Adipocyte (in vitro differentiated cells): ENCODE data around the gene KCNK5.

ENCODE experiments used
- DNase-seq: peaks from one replicate; pipeline ENCODE4 v3.0.0-alpha.2; 2015; ENCODE audit warnings: low read depth
- H3K27me3 ChIP-seq: replicated peaks from 2 replicates; pipeline ENCODE4 v1.7.0; 2013; ENCODE audit warnings: mild to moderate bottlenecking, low read length, moderate library complexity; ENCODE audit not compliant: control insufficient read depth, insufficient read depth
- H3K36me3 ChIP-seq: 2 replicates; pipeline ENCODE4 v1.7.0; 2013; ENCODE audit warnings: low read length, mild to moderate bottlenecking, moderate library complexity; ENCODE audit not compliant: control insufficient read depth, insufficient read depth, severe bottlenecking
- H3K4me1 ChIP-seq: 2 replicates; pipeline ENCODE4 v1.7.0; 2013; ENCODE audit warnings: mild to moderate bottlenecking, low read length, moderate library complexity; ENCODE audit not compliant: control insufficient read depth, insufficient read depth
- H3K4me3 ChIP-seq: 2 replicates; pipeline ENCODE4 v1.7.0; 2013; ENCODE audit warnings: mild to moderate bottlenecking, low read length, moderate library complexity
- H3K9ac ChIP-seq: 2 replicates; pipeline ENCODE4 v1.7.0; 2013; ENCODE audit warnings: mild to moderate bottlenecking, low read length, moderate library complexity
- H3K9me3 ChIP-seq: 2 replicates; pipeline ENCODE4 v1.7.0; 2013; ENCODE audit warnings: mild to moderate bottlenecking, low read length, moderate library complexity; ENCODE audit not compliant: control insufficient read depth

Gene KCNK5

DNA sequence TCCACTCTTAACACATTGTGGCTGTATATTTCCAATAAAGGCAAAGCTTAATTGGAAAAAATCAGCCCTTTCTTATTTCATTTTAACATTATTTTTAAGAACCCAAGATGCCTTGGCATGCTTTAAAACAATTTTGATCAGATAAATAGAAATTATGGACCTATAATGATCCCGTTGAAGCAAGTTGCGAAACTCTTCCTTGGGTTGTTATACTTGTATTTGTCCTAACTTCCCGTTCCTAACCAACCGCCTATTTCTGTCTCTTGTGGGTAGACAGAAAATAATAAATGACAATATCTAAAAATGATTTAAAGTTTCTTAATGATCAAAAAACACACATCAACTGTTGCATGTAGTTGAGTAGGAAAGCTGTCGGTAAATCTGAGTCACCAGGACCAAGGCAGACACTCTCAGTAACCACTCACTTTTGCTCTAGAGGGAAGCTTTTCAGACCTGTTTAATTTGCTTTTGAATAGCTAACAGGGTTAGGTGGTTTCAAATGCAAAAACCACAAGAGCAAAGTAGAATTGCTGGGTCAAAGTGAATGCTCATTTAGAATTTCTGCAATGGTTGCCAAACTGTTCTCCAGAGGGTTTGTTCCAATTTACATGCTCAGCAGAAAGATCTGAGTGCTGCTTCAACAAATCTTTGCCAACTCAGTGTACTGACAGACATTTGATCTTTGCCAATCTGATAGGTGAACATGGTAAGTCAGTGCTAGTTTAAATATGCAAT is 34.2 kb upstream of the KCNK5 start:
- no peaks in the 10 kb centered on the region for H3K9me3 ChIP-seq
- H3K27me3 ChIP-seq, result peaks cover 20% of the 10 kb centered on the region
- H3K4me3 ChIP-seq, result peak overlapping the region; percentile 59
- peak overlapping the region; percentile 11 for H3K9ac ChIP-seq
- peaks cover 14% of the 10 kb centered on the region for H3K4me1 ChIP-seq
- no peaks in the 10 kb centered on the region for H3K36me3 ChIP-seq
- no peak for DNase-seq

DNA sequence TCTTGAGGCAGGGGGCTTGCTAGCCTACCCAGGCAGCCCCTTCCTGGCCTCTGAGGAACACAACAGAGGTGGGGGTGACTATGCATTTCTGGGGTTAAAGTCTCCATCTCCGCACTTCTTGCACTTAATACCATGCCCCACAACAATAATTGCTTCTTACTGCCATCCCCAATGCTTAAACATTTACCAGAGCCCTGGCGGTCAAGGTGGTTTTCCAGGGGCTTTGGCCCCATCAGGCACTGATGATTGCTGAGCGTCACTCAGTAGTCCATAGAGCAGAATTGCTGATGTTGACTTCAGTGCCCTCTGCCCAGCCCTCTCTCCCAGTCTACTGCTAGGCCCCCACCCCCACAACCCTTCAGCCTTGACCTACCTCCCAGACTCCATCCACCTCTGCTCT is 32.5 kb upstream of the KCNK5 start:
- Histone ChIP-seq H3K36me3 (no peaks in the 10 kb centered on the region), H3K4me1 (peaks cover 14% of the 10 kb centered on the region), H3K4me3 (no peak overlapping the region), H3K9ac (no peak overlapping the region), H3K9me3 (no peaks in the 10 kb centered on the region), H3K27me3 (peaks cover 20% of the 10 kb centered on the region)
- no peak for DNase-seq

DNA sequence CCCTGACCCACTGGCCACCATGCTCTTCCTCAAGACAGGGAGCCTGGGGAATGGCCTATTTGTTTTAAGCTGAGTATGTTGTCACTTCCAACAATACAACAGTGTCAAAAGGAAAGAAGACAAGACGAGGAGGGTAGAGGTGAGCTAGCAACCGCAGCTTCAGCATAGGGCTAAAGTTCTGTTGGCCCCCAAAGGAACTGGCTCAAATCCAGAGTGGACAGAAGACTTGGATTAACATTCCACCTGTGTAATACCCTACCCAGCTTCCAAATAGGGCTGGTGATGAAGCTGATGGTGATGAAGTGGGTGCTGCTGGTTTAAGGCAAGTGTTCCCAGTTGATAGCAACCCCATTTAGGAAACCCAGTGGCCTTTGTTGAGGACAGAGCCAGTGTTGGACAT is 31.7 kb upstream of the KCNK5 start:
- no peak for DNase-seq
- Histone ChIP-seq H3K9ac (no peak overlapping the region), H3K27me3 (peaks cover 20% of the 10 kb centered on the region), H3K36me3 (no peaks in the 10 kb centered on the region), H3K4me1 (peaks cover 12% of the 10 kb centered on the region), H3K4me3 (no peak overlapping the region), H3K9me3 (no peaks in the 10 kb centered on the region)

DNA sequence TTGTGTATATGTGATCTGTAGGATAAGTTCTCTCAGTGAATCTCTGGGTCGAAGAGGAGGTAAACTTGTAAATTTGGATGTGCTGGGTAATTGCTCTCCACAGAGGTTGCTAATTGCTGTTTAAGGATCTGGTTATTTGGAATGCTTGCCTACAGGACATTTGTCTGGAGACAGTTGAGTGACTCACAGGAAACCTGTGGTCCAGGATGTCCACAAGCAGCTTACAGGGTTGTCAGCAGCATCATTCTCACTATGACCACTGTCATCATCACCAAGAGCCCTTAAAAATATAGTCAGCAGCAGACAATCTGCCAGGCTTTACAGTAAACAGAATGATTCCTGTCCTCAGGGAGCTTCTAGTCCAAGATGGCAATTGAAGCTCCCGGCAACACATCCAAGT is 31.2 kb upstream of the KCNK5 start:
- no peak for DNase-seq
- Histone ChIP-seq H3K9ac (no peak overlapping the region), H3K9me3 (no peaks in the 10 kb centered on the region), H3K4me3 (no peak overlapping the region), H3K4me1 (peaks cover 12% of the 10 kb centered on the region), H3K27me3 (peaks cover 20% of the 10 kb centered on the region), H3K36me3 (no peaks in the 10 kb centered on the region)

DNA sequence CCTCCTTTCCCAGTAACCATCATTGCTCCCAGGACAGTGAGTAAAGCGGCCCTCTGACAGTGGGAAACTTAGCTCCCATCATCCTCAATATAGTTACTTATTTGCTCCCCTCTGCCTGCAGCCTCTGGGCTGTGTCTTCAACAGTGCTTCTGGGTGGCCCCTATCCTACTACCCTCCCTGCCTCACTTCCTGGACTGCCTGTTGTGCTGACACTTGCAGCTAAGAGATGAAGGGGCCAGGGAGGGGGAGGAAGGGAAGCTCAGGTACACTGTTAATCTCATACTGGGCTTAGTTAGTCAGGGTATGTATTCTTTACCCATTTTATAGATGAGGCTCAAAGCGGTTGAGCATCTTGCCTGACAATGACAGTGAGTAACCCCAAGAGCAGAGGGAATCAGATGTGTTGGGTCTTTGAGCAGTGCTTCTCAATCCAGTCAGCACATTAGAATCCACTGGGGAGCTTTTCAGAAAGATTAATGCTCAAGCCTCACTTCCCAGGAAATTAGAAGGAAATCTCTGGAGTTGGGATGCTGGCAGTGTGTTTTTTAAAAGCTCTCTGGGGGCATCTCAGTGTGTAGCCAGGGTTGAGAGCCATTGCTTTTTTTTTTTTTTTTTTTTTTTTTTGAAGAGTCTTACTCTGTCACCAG is 27.1 kb upstream of the KCNK5 start:
- Histone ChIP-seq H3K27me3 (peaks cover 22% of the 10 kb centered on the region), H3K36me3 (no peaks in the 10 kb centered on the region), H3K9me3 (peaks cover 11% of the 10 kb centered on the region), H3K4me1 (no peaks in the 10 kb centered on the region), H3K9ac (no peak overlapping the region), H3K4me3 (no peak overlapping the region)
- no peak for DNase-seq

DNA sequence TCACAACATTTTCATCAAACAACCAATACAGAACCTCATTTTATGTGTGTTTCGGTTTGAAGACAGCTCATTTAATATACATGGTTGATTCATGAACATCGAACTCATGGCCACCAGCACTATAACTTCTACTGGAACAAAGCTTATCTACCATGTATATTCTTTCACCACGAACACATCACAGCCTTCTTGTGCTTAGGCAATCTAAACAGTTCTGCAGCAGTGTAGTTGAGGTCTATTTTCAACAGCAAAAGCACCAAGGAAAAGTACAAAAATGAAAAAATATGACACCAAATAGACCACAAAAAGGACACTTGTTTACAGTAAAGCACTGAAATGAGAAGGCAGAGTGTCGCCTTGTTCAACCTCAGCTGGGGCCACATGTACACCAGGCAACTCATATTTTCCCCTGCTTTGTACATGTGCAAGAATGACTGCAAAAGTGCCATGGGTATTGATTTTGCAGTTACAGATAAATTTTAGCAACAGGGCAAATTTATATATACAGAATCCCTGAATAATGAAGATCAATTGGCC is 25.8 kb upstream of the KCNK5 start:
- Histone ChIP-seq H3K9me3 (peaks cover 11% of the 10 kb centered on the region), H3K36me3 (no peaks in the 10 kb centered on the region), H3K27me3 (peaks cover 14% of the 10 kb centered on the region), H3K9ac (no peak overlapping the region), H3K4me1 (no peaks in the 10 kb centered on the region), H3K4me3 (no peak overlapping the region)
- DNase-seq, result no peak

DNA sequence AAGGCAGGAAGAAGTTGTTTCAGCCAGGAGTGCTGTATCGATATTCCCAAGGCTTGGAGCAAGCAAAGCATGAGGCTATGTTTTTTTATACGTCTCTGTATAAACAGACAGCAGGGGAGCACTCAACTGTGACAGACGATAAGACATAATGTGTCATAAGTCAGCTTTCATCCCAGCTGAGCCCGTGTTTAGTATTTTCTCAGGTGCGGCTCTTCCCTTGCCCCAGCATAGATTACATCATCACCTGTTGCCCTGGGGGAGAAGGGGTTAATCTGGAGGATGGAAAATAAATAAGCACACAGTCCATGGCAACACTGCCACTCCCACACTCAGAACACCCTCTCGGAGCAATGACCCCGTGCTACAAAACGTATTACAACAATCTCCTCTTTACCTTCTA is 22.1 kb upstream of the KCNK5 start:
- Histone ChIP-seq H3K4me1 (no peaks in the 10 kb centered on the region), H3K9ac (no peak overlapping the region), H3K36me3 (no peaks in the 10 kb centered on the region), H3K27me3 (peaks cover 4% of the 10 kb centered on the region), H3K9me3 (peaks cover 11% of the 10 kb centered on the region), H3K4me3 (no peak overlapping the region)
- no peak for DNase-seq

DNA sequence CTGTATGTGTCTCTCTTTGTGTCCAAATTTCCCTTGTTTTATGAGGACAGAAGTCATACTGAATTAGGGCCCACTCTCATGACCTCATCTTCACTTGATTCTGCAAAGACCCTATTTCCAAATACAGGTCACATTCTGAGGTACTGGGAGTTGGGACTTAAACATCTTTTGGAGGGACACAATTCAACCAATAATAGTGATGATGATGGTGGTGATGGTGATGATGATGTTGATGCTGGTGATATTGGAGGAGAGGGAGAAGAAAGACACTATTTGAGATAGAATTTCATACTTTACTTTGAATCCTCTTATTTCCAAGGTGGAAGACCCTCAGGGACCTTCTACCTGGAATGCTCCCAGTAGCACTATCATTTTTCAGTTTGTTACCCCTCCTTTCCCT is 21.2 kb upstream of the KCNK5 start:
- Histone ChIP-seq H3K9me3 (peaks cover 11% of the 10 kb centered on the region), H3K27me3 (peaks cover 4% of the 10 kb centered on the region), H3K36me3 (no peaks in the 10 kb centered on the region), H3K4me3 (no peak overlapping the region), H3K9ac (no peak overlapping the region), H3K4me1 (no peaks in the 10 kb centered on the region)
- DNase-seq, result no peak

DNA sequence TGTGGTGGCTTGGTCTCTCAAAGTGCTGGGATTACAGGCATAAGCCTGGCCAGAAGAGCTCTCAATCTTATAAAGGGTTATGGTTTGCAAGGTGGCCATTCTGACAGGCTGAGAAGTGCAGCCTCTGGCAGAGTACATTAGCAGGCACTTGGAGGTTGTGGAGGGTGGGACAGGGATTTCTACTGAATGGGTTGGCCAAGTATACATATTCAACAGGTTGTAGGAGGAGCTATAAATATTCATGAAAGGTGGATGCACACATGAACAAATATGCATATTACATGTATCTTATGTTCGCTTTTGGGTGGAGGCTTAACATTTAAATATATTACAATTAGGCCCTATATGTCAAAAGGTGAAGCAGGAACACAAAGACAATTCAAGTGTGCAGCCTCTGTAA is 20.0 kb upstream of the KCNK5 start:
- H3K4me1 ChIP-seq, result peaks cover 3% of the 10 kb centered on the region
- no peak overlapping the region for H3K9ac ChIP-seq
- no peak for DNase-seq
- peaks cover 2% of the 10 kb centered on the region for H3K9me3 ChIP-seq
- H3K36me3 ChIP-seq, result no peaks in the 10 kb centered on the region
- H3K27me3 ChIP-seq, result peaks cover 4% of the 10 kb centered on the region
- no peak overlapping the region for H3K4me3 ChIP-seq

DNA sequence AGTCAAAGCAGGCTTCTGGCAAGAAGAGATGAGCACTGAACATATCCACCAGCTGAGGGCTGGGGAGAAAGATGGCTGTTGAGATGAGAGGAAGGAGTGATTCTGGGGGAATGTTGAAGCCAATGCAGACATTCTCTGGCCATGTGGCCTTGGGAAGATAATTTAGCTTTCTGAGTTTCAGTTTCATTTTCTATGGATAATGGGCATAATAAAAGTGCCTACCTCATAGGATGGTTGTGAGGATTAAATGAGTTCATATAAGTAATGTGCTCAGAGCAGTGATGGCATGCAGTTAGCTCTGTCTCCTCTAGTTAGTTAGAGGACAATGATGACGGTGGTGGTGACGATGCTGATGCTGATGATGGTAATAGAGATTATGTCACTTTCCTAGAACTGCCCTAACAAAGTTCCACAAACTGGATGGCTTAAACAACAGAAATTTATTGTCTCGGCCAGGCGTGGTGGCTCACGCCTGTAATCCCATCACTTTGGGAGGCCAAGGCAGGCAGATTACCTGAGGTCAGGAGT is 18.5 kb upstream of the KCNK5 start:
- DNase-seq, result no peak
- H3K4me1 ChIP-seq, result peaks cover 12% of the 10 kb centered on the region
- H3K9me3 ChIP-seq, result peaks cover 2% of the 10 kb centered on the region
- no peak overlapping the region for H3K4me3 ChIP-seq
- H3K27me3 ChIP-seq, result peaks cover 4% of the 10 kb centered on the region
- H3K36me3 ChIP-seq, result no peaks in the 10 kb centered on the region
- no peak overlapping the region for H3K9ac ChIP-seq

DNA sequence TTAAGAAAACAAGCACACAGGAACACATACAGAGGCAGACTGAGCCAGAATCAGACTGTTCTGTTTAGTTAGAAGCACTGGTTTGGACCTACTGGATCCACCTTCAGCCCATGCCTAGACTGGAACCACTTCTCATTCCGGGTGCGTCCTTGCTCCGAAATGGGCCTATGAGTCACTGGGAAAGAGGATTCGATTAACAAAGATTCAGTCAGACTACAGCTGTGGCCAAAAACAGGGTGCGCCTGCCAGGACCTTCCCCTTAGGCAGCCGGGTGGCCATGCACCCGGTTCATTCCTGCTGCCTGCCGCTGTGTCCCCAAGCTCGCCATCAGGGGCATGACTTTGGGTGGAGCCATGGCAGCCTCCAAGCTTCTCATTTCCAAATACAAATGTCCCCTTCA is 14.5 kb upstream of the KCNK5 start:
- Histone ChIP-seq H3K9me3 (no peaks in the 10 kb centered on the region), H3K4me3 (peak overlapping the region; percentile 35), H3K36me3 (no peaks in the 10 kb centered on the region), H3K4me1 (peaks cover 23% of the 10 kb centered on the region), H3K27me3 (no peaks in the 10 kb centered on the region), H3K9ac (peak overlapping the region; percentile 0)
- no peak for DNase-seq
